Measurements from ENCODE around the gene SRBD1. TPM values are rescaled to one million over a fixed set of nuclear protein-coding genes. Genes with fewer than 3 reads are reported as not detected.
A peak's percentile ranks its signal among the peaks of the same experiment; 100 is the strongest.

The SRBD1 gene
- total RNA-seq, 1 donor from 2014 or later, result 11.2 TPM

GRCh38 chr2:45470531-45470930 is 140.5 kb downstream of the SRBD1 start:
- Mint-ChIP-seq H3K27me3 (ENCODE audit: low read depth) (no peaks in the 10 kb centered on the region), H3K4me1 (ENCODE audit: low read depth) (peaks cover 44% of the 10 kb centered on the region), H3K36me3 (ENCODE audit: low read depth) (peaks cover 6% of the 10 kb centered on the region), H3K9me3 (ENCODE audit: low read depth) (no peaks in the 10 kb centered on the region), H3K27ac (ENCODE audit: unreplicated experiment) (peak overlapping the region; percentile 78), H3K4me3 (ENCODE audit: unreplicated experiment) (peak overlapping the region; percentile 30)
- no peak for TF ChIP-seq CTCF (IDR thresholded peaks at IDR 0.05)
- DNase-seq (ENCODE audit: low spot score), result no peak

DNA sequence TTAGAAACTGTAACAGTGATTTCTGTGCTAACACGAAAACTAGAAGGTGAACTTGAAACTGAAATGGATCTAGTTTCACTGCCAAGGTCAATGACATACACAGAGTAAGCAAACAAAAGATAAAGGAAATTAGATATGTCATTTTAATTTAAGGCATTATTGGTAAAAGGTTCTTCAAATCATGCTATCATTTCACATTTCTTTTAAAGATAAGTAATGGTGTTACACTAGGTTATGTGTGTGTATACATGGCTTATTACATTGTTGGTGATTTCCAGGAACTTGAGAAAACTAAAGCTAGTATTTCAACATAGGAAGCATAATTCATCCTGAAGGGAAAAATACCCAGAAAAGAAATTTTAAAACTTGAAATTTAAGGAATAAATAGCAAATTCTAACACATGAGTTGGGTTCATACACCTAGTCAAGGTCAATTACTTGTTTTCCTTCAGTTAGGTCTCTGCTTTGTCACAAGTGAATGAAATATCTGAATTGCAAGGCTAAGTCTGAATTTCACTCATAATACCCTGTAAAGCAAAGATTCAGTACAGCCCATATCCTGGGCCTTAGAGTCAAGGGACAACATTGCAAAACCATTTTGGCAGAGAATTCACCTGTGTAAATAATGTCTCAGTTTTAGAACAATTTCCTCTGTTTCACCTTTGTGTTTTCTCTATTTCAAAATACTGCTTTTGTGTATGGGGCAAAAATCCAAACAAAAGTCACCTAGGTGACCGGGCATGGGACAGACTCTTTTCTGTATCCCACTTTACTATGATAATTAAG is 141.6 kb downstream of the SRBD1 start:
- peak overlapping the region; percentile 1 for H3K27ac Mint-ChIP-seq (ENCODE audit: unreplicated experiment)

DNA sequence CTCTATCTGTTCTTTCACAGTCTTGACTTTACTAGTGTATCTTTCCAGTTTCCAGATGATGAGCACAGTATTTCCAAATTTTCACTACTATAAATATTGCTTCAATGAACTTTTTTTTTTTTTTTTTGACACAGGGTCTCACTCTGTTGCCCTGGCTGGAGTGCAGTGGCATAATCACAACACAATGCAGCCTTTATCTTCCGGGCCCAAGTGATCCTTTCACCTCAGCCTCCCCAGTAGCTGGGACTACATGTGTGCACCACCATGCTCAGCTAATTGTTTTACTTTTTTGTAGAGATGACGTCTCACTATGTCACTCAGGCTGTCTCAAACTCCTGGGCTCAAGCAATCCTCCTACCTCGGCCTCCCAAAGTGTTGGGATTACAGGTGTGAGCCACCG is 142.8 kb downstream of the SRBD1 start:
- no peak for TF ChIP-seq CTCF (IDR thresholded peaks at IDR 0.05)
- H3K36me3 Mint-ChIP-seq (ENCODE audit: low read depth), result no peaks in the 10 kb centered on the region
- H3K4me3 Mint-ChIP-seq (ENCODE audit: unreplicated experiment), result no peak overlapping the region
- no peak for DNase-seq (ENCODE audit: low spot score)
- H3K27ac Mint-ChIP-seq (ENCODE audit: unreplicated experiment), result no peak overlapping the region
- H3K9me3 Mint-ChIP-seq (ENCODE audit: low read depth), result no peaks in the 10 kb centered on the region
- H3K4me1 Mint-ChIP-seq (ENCODE audit: low read depth), result peaks cover 47% of the 10 kb centered on the region
- no peaks in the 10 kb centered on the region for H3K27me3 Mint-ChIP-seq (ENCODE audit: low read depth)

More for the DNA sequence above, 141.6 kb downstream of the SRBD1 start:
- Mint-ChIP-seq H3K4me3 (ENCODE audit: unreplicated experiment) (no peak overlapping the region), H3K9me3 (ENCODE audit: low read depth) (no peaks in the 10 kb centered on the region), H3K27me3 (ENCODE audit: low read depth) (no peaks in the 10 kb centered on the region), H3K36me3 (ENCODE audit: low read depth) (peaks cover 2% of the 10 kb centered on the region), H3K4me1 (ENCODE audit: low read depth) (peaks cover 44% of the 10 kb centered on the region)
- TF ChIP-seq CTCF (IDR thresholded peaks at IDR 0.05), result no peak
- DNase-seq (ENCODE audit: low spot score), result no peak

DNA sequence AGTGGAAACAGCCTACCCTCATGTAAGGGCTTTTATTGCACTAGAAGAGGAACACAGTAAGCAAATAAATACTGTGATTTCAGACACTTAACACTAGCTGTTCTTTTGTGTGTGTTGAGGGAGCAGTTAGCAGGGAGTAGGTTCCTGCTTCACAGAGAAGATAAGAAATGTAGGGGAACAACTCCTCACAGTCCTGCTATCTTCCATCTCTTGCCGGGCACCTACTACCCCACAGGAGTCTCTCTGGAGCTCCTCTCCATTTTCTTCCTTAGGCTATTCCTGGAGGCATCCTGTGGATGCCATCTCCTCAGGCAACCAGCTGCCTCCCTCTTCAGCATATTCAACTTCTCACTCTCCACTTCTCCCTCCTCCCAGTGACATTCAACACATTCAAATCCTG is 145.0 kb downstream of the SRBD1 start:
- Mint-ChIP-seq H3K9me3 (ENCODE audit: low read depth) (no peaks in the 10 kb centered on the region), H3K4me3 (ENCODE audit: unreplicated experiment) (no peak overlapping the region), H3K4me1 (ENCODE audit: low read depth) (peaks cover 40% of the 10 kb centered on the region), H3K27ac (ENCODE audit: unreplicated experiment) (no peak overlapping the region), H3K36me3 (ENCODE audit: low read depth) (no peaks in the 10 kb centered on the region), H3K27me3 (ENCODE audit: low read depth) (no peaks in the 10 kb centered on the region)
- no peak for TF ChIP-seq CTCF (IDR thresholded peaks at IDR 0.05)
- no peak for DNase-seq (ENCODE audit: low spot score)

GRCh38 chr2:45460825-45461224 is 150.2 kb downstream of the SRBD1 start:
- H3K36me3 Mint-ChIP-seq (ENCODE audit: low read depth), result peaks cover 1% of the 10 kb centered on the region
- no peak for TF ChIP-seq CTCF (IDR thresholded peaks at IDR 0.05)
- H3K27me3 Mint-ChIP-seq (ENCODE audit: low read depth), result no peaks in the 10 kb centered on the region
- no peak overlapping the region for H3K27ac Mint-ChIP-seq (ENCODE audit: unreplicated experiment)
- no peaks in the 10 kb centered on the region for H3K9me3 Mint-ChIP-seq (ENCODE audit: low read depth)
- DNase-seq (ENCODE audit: low spot score), result no peak
- no peak overlapping the region for H3K4me3 Mint-ChIP-seq (ENCODE audit: unreplicated experiment)
- peaks cover 30% of the 10 kb centered on the region for H3K4me1 Mint-ChIP-seq (ENCODE audit: low read depth)

Measured in chondrocyte (in vitro differentiated cells).